GM23338 (cell line): ENCODE results near the gene MZB1.
"Not testable (repeated sequence)": the region's sequence is repeated elsewhere in the genome, so short reads cannot be mapped to it uniquely, and the experiment has no call there.

Source experiments
- CTCF ChIP-seq, 2 experiments: fragments of 200-600 bp in 1 of 2; sonication (generic) in 1 of 2; conservative IDR thresholded peaks; 2 replicates each; pipeline versions ENCODE4 v1.5.1 to v1.6.1; 2016 to 2017; ENCODE audit warnings: antibody characterized with exemption in 2 of 2, low read depth in 2 of 2, mild to moderate bottlenecking in 2 of 2, moderate library complexity in 1 of 2
- EZH2 ChIP-seq: fragments of 200-600 bp; sonication (generic); IDR thresholded peaks from one replicate; pipeline ENCODE4 v1.8.0; 2017; ENCODE audit warnings: antibody characterized with exemption, mild to moderate bottlenecking, low read depth; ENCODE audit not compliant: unreplicated experiment

DNA sequence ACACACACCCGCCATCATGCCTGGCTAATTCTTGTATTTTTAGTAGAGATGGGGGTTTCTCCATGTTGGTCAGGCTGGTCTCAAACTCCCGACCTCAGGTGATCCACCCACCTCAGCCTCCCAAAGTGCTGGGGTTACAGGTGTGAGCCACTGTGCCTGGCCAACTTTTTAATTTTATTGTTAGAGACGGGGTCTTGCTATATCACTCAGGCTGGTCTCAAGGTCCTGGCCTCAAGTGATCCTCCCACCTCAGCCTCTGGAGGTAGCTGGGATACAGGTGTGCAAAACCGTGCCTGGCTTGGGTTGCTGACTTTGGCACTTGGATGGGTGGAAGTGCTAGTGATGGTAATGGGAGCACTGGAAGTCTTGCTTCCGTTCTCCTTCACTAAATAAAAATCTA is 19.4 kb upstream of the MZB1 start:
- TF ChIP-seq CTCF (conservative IDR thresholded peaks at IDR 0.05; ENCODE audit: low read depth in 2 of 2); EZH2: not testable (repeated sequence)
